ENCODE data around the gene GSE1. TPM values are rescaled to one million over a fixed set of nuclear protein-coding genes. Genes with fewer than 3 reads are reported as not detected.
A peak's percentile ranks its signal among the peaks of the same experiment; 100 is the strongest.

GSE1 gene
- total and polyA plus RNA-seq, 2 donors from 2014 or later, result 9.5 to 92.8 TPM

DNA sequence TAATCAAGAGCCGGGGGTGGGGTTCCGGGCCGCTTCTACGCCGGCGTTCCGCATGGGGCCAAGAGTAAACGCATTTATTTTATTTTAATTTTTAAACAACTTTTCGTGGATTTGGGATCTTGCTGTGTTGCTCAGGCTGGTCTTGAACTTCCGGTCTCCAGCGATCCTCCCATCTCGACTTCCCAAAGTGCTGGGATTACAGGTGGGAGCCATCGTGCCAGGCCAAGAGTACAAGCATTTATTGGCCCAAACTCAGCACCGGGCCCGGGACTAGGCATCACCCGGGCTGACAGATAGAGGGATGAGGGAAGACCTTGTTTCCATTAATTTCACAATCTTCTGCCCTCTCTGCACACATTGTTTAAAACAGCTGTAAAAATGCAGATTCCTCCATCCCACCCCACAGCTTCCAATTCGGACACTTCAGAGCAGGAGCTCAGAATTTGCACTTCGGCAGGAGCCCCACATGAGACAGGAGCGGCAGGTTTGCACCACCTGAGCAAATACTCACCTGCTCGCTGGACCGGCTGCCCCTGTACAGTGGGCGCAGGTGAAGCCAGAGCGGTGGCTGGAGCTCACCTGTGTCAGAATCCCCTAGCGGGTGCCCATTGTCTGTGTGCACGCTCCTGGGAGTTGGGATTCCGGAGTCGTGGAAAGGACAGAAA, 76.3 kb downstream of the GSE1 start:
- H3K36me3 ChIP-seq (ENCODE audit: control insufficient read depth in 2 of 3, insufficient read depth in 3 of 3, low read length in 3 of 3), result no peaks in the 10 kb centered on the region
- peak overlapping the region in 2 of 3 donors; percentile 7 to 29 for H3K4me3 ChIP-seq (ENCODE audit: low read length in 3 of 3)
- FAIRE-seq, result no peak
- no peak overlapping the region for H3K9ac ChIP-seq (ENCODE audit: low read length in 3 of 3)
- no peaks in the 10 kb centered on the region for H3K27me3 ChIP-seq (ENCODE audit: control insufficient read depth, insufficient read depth, low read length)
- H3K9me3 ChIP-seq (ENCODE audit: control insufficient read depth in 2 of 3, insufficient read depth in 1 of 3, low read length in 3 of 3), result no peaks in the 10 kb centered on the region
- TF ChIP-seq, protein P1, sequence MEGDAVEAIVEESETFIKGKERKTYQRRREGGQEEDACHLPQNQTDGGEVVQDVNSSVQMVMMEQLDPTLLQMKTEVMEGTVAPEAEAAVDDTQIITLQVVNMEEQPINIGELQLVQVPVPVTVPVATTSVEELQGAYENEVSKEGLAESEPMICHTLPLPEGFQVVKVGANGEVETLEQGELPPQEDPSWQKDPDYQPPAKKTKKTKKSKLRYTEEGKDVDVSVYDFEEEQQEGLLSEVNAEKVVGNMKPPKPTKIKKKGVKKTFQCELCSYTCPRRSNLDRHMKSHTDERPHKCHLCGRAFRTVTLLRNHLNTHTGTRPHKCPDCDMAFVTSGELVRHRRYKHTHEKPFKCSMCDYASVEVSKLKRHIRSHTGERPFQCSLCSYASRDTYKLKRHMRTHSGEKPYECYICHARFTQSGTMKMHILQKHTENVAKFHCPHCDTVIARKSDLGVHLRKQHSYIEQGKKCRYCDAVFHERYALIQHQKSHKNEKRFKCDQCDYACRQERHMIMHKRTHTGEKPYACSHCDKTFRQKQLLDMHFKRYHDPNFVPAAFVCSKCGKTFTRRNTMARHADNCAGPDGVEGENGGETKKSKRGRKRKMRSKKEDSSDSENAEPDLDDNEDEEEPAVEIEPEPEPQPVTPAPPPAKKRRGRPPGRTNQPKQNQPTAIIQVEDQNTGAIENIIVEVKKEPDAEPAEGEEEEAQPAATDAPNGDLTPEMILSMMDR (IDR thresholded peaks at IDR 0.05; ENCODE audit: borderline replicate concordance, extremely low read depth, insufficient read depth), result no peak
- peak in 1 of 5 donors; percentile 50 for DNase-seq
- intact Hi-C loops (cut with DNase I), result no loop called here
- H3K27ac ChIP-seq (ENCODE audit: low read depth in 2 of 2, low read length in 2 of 2), result no peak overlapping the region
- H3K4me1 ChIP-seq (ENCODE audit: control insufficient read depth in 2 of 3, insufficient read depth in 2 of 3, low read depth in 1 of 3, low read length in 3 of 3), result peaks cover 0 to 2% (median 0%) of the 10 kb centered on the region in 3 donors

DNA sequence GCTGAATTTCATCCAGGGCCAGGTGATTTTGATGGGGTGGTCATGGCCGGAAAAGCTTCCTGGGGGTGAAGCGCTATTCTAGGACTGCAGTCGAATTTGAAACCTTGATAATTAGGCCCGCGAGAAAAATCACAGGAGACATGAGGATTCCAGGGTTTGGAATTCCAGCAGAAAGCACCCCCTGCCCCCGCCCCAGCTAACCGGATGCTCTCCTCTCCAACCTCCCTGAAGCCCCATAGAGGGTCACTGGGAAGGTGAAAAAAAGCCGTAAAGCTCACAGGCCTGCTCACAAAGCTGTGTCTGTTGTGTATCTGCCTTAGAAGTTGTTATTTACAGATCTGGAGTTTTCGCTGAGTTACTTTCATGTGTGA, 76.8 kb downstream of the GSE1 start:
- Histone ChIP-seq H3K4me3 (ENCODE audit: low read length in 3 of 3) (no peak overlapping the region), H3K27ac (ENCODE audit: low read depth in 2 of 2, low read length in 2 of 2) (no peak overlapping the region), H3K9ac (ENCODE audit: low read length in 3 of 3) (no peak overlapping the region), H3K36me3 (ENCODE audit: control insufficient read depth in 2 of 3, insufficient read depth in 3 of 3, low read length in 3 of 3) (no peaks in the 10 kb centered on the region), H3K4me1 (ENCODE audit: control insufficient read depth in 2 of 3, insufficient read depth in 2 of 3, low read depth in 1 of 3, low read length in 3 of 3) (peaks cover 0 to 2% (median 0%) of the 10 kb centered on the region in 3 donors), H3K9me3 (ENCODE audit: control insufficient read depth in 2 of 3, insufficient read depth in 1 of 3, low read length in 3 of 3) (no peaks in the 10 kb centered on the region), H3K27me3 (ENCODE audit: control insufficient read depth, insufficient read depth, low read length) (no peaks in the 10 kb centered on the region)
- DNase-seq, result no peak
- FAIRE-seq, result no peak
- TF ChIP-seq, protein P1 (IDR thresholded peaks at IDR 0.05; ENCODE audit: borderline replicate concordance, extremely low read depth, insufficient read depth), result no peak
- intact Hi-C loops (cut with DNase I), result no loop called here

DNA sequence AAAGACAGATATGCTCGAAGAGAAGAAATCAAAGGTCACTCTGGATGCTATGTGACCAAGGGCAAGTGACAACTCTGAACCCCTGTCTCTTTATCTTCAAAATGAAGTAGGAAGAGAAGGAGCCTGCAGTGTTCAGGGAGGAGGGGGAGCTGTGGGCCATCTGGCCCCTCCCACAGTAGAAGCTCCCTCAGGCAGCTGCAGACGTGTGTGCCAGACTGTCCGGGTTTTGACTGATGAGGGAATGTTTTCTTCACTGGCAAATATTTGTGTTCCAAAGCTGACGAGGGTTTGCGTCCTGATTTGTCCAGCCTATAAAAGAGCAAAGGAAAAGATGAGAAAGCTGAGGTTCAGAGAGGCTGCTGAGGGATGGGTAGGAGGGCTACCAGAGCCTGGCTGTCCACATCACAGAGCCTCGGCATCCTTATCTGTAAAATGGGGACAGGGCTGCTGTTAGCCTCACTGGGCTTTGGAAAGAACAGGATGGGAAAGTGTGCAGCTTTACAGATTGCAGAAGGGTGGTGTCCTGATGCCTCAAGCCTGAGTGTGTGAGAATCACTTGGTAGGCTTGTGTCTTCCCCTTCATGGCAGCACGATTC, 77.4 kb downstream of the GSE1 start:
- H3K27me3 ChIP-seq (ENCODE audit: control insufficient read depth, insufficient read depth, low read length), result no peaks in the 10 kb centered on the region
- FAIRE-seq, result no peak

More for the DNA sequence above, 77.4 kb downstream of the GSE1 start:
- Histone ChIP-seq H3K27ac (ENCODE audit: low read depth in 2 of 2, low read length in 2 of 2) (no peak overlapping the region), H3K36me3 (ENCODE audit: control insufficient read depth in 2 of 3, insufficient read depth in 3 of 3, low read length in 3 of 3) (no peaks in the 10 kb centered on the region), H3K4me1 (ENCODE audit: control insufficient read depth in 2 of 3, insufficient read depth in 2 of 3, low read depth in 1 of 3, low read length in 3 of 3) (peaks cover 0 to 2% (median 0%) of the 10 kb centered on the region in 3 donors), H3K9ac (ENCODE audit: low read length in 3 of 3) (no peak overlapping the region), H3K4me3 (ENCODE audit: low read length in 3 of 3) (no peak overlapping the region), H3K9me3 (ENCODE audit: control insufficient read depth in 2 of 3, insufficient read depth in 1 of 3, low read length in 3 of 3) (no peaks in the 10 kb centered on the region)
- TF ChIP-seq, protein P1 (IDR thresholded peaks at IDR 0.05; ENCODE audit: borderline replicate concordance, extremely low read depth, insufficient read depth), result no peak
- peak in 1 of 5 donors; percentile 7 for DNase-seq
- intact Hi-C loops (cut with DNase I), result no loop called here

Data from kidney (tissue), 14 donors.